ENCODE measurements around the gene MCTP1.

MCTP1 gene

DNA sequence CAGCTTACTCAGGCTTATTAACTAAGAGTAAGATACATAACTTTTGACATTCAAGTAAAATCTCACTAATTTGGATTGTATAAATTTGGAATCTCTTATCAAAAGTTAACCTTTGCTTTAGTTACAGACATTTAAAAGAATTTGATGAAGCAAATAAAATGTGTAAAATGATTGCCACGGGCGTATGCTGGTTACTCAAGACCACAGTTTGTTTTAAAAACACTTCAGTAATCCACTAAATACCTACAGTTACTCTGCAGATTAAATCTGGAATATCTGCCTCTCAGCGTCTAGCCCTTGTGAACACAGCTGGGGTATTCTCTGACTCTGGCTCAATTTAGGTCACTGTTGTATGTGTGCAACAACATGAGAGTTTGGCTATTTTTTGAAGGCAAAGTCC is 143.8 kb downstream of the MCTP1 start:
- TF ChIP-seq, protein P1, sequence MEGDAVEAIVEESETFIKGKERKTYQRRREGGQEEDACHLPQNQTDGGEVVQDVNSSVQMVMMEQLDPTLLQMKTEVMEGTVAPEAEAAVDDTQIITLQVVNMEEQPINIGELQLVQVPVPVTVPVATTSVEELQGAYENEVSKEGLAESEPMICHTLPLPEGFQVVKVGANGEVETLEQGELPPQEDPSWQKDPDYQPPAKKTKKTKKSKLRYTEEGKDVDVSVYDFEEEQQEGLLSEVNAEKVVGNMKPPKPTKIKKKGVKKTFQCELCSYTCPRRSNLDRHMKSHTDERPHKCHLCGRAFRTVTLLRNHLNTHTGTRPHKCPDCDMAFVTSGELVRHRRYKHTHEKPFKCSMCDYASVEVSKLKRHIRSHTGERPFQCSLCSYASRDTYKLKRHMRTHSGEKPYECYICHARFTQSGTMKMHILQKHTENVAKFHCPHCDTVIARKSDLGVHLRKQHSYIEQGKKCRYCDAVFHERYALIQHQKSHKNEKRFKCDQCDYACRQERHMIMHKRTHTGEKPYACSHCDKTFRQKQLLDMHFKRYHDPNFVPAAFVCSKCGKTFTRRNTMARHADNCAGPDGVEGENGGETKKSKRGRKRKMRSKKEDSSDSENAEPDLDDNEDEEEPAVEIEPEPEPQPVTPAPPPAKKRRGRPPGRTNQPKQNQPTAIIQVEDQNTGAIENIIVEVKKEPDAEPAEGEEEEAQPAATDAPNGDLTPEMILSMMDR (IDR thresholded peaks at IDR 0.05; ENCODE audit: insufficient read depth, low read depth, low read length, missing control alignments), result no peak
- no peak overlapping the region for H3K4me3 ChIP-seq (ENCODE audit: low read depth, low read length)
- DNase-seq (ENCODE audit: low read depth), result no peak

DNA sequence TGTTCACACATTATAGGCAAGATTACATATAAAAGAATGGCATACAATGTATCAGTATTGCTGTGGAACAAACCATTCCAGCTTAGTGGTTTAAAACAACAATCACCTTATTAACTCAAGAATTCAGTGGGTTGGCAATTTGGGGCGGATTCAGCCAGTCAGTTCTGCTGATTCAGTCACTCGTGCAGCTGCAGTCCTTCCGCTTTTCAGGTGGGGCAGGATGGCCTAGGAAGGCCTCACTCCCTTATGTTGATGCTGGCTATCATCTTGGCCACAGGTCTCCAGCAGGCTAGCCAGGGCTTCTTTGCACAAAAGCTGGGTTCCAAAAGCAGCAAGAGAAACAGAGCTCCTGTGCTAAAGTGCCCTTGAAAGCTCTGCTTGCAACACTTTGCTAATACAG is 150.6 kb downstream of the MCTP1 start:
- no peak for DNase-seq (ENCODE audit: low read depth)
- TF ChIP-seq, protein P1 (IDR thresholded peaks at IDR 0.05; ENCODE audit: insufficient read depth, low read depth, low read length, missing control alignments), result no peak
- no peak overlapping the region for H3K4me3 ChIP-seq (ENCODE audit: low read depth, low read length)

DNA sequence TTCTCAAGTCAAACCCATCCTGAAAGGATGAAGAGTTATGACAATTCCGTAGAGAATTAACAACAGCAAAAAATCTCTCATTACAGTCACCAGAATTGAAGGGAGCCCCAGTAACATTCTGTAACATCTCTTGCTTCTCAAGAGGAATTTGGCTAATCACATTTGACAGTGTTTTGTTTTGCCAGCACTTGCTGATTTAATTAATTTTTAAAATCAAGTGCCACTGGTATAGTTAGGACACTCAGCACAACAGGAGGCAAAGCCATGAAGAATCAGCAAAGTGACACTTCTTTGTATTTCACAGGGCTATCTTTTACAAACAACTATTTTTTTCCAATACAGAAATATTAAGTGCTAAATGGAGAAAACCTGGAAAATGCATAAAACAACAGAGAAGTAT is 152.8 kb downstream of the MCTP1 start:
- no peak overlapping the region for H3K4me3 ChIP-seq (ENCODE audit: low read depth, low read length)
- TF ChIP-seq, protein P1 (IDR thresholded peaks at IDR 0.05; ENCODE audit: insufficient read depth, low read depth, low read length, missing control alignments), result no peak
- no peak for DNase-seq (ENCODE audit: low read depth)

DNA sequence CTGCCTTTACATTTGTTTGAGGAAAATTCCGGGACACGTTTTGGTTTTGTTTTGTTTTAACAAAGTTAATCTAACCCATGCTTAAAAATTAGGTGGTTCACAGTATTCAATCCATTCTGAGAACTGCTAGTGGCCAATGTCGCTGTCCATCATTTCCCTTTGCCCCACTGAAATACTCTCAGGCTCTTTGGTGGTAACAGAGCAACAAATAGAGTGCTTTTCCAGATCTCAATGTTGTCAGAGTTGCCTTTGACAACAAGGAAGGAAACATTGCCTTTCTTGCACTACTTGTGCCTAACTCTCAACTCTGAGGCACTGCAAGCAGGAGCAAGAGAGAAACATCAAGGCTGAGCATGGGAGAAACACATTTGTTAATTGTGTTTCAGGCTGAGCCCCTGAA is 154.0 kb downstream of the MCTP1 start:
- DNase-seq (ENCODE audit: low read depth), result no peak
- no peak overlapping the region for H3K4me3 ChIP-seq (ENCODE audit: low read depth, low read length)
- TF ChIP-seq, protein P1 (IDR thresholded peaks at IDR 0.05; ENCODE audit: insufficient read depth, low read depth, low read length, missing control alignments), result no peak

DNA sequence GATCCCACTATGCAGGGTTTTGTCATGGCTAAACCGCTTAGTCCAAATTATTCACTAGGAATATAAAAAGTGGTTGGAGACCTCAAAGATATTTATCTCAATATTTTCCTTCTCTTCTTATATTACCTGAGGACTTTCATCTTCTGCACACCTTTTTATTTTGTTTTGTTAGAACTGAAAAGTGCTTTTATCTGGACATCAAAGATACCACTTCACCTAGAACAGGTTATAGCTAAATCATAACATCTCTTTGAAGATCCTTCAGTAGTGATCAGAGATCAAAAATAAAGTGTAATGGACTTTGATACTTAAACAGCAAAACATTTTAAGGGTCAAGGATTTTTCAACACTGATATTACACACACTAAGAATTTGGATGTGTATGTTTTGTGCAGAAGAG is 160.2 kb downstream of the MCTP1 start:
- TF ChIP-seq, protein P1 (IDR thresholded peaks at IDR 0.05; ENCODE audit: insufficient read depth, low read depth, low read length, missing control alignments), result no peak
- H3K4me3 ChIP-seq (ENCODE audit: low read depth, low read length), result no peak overlapping the region
- DNase-seq (ENCODE audit: low read depth), result no peak

DNA sequence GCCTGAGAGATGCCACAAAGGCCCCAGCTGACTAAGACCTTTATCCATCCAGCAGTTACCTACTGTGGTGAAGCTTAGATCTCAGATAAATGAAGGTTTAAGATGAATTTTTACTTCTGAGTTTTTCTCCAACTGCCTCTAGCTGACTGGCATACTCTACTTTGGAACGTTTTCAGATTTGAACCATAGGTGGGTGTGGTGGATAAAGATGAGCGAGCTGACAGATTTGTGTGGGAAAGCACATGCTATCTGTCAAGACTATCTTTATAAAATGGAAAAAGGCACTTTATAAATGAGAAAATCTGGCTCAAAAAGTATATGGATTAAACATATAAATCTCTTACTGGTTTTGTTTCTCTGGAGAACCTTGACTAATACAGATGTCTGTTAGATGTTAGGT is 160.8 kb downstream of the MCTP1 start:
- TF ChIP-seq, protein P1 (IDR thresholded peaks at IDR 0.05; ENCODE audit: insufficient read depth, low read depth, low read length, missing control alignments), result no peak
- DNase-seq (ENCODE audit: low read depth), result no peak

DNA sequence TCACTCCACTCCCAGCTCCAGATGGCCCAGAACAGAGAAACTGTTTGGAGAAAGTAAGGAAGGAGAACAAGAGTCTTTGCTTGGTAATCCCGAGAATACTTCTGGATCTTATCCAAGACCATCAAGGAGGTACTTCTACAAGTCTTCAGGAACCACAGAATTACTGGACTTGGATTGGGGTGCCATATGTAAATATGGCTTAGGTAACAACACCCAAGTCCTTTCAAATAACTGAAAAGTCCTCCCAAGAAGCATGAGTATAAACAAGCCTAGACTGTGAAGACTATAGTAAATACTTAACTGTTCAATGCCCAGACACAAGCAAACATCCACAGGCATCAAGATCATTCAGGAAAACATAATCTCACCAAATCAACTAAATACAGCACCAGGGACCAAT is 170.0 kb downstream of the MCTP1 start:
- no peak for DNase-seq (ENCODE audit: low read depth)
- TF ChIP-seq, protein P1 (IDR thresholded peaks at IDR 0.05; ENCODE audit: insufficient read depth, low read depth, low read length, missing control alignments), result no peak
- no peak overlapping the region for H3K4me3 ChIP-seq (ENCODE audit: low read depth, low read length)

More for the DNA sequence above, 160.8 kb downstream of the MCTP1 start:
- H3K4me3 ChIP-seq (ENCODE audit: low read depth, low read length), result no peak overlapping the region
